ENCODE results near the gene NRF1.
"Not testable (repeated sequence)": the region's sequence is repeated elsewhere in the genome, so short reads cannot be mapped to it uniquely, and the experiment has no call there.

The NRF1 gene

GRCh38 chr7:129607471-129608120 lies 3.9 kb upstream of the NRF1 start:
- DNase-seq = no peak

- DNase-seq = no peak
Observed at GRCh38 chr7:129609666-129610065, 1.9 kb upstream of the NRF1 start.

DNA sequence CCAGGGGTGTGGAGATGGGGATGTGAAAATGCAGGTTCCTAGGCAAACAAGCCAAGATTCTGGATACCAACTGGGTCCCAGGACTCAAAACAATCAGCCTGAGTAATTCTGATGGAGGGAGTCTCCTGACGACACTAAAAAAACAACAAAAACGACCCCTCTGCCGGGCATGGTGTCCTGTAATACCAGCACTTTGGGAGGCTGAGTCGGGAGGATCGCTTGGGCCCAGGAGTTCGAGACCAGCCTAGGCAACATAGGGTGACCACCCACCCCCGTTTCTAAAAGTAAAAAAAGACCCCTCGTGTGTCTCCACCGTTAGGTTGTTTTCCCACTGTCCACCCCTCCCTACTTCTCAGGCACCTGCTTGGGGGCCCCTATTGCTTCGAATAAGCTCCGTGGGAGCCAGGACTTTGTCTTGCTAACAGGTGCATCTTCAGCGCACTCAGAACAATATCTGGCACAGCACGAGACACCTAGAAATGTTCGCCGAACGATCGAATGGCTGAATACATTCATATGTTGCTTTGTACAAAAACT lies 743 bp upstream of the NRF1 start:
- DNase-seq = no peak

GRCh38 chr7:129612112-129613015 lies 844 bp downstream of the NRF1 start:
- DNase-seq = no peak

DNA sequence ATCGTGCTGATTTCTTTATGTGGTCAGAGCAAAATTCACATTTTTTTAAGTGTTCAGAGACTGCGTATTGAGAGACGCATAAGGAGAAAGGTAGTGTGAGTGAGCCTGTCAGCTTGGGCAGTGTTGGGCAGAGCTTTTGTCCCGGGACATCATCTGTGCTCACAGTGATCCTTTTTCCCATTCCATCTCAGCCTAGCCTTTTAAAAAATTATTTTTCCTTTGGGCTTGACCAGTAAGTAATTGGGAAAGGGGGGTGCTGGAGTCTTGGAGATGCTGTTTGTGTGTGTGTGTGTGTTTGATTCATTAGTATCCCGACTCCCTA lies 1.5 kb downstream of the NRF1 start:
- no peak for DNase-seq

GRCh38 chr7:129615018-129615417 lies 3.5 kb downstream of the NRF1 start:
- DNase-seq = peak; percentile 45

- no peak for DNase-seq
Observed at GRCh38 chr7:129616530-129616929, 5.0 kb downstream of the NRF1 start.

DNA sequence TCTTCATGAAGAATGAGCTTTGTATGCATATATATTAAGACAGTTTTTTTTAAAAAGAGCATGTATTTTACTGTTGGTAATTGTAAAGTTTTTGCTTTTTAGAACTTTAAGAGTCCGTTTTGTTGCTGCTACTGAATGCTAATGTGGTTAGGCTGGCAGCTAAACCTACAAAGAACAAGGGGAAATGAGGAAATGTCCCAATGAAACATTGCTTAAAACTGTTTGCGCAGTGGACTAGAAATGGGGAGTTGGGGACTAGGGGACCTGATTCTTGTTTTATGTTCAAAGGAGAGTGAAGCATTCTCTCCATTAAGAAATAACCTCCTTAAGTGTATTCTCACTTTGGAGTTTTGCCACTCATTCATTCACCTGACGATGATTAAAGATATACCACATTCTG lies 5.7 kb downstream of the NRF1 start:
- DNase-seq = no peak

- no peak for DNase-seq
Observed at GRCh38 chr7:129617652-129618051, 6.1 kb downstream of the NRF1 start.

DNA sequence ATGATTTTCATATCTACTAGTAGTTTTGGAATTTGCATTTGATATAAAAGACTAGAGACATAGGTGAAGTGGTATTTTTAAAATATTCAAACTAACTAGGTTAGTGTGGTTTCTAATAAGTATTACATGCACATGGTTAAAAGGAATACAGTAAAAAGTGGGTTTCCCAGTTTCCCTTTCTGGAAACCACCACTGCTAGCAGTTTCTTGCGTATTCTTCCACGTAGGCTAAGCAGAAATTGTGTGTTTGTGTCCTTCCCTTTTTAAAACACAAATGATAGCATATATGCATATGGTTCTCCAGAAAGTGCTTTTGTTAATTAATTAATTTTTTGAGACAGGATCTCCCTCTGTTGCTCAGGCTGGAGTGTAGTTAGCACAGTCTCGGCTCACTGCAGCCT lies 15.4 kb downstream of the NRF1 start:
- DNase-seq = no peak

DNA sequence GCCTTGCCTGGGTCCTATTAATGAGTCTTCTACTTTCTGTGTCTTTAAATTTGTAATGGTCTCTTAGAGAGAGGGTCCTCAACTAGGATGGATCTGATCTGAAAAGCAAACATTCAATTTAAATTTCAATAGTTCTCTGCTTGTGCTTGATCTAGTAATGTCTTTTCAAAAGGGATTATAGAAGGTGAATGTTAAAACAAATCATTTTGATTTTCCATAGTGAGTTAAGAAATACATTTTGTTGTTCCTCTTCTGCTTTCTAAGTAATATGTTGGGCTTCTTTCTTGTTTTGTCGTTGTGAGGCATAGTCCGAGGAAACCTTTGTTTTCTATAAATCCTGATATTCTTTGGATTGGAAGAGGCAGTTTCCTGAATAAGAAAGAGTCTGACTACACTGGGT lies 18.8 kb downstream of the NRF1 start:
- no peak for DNase-seq

DNA sequence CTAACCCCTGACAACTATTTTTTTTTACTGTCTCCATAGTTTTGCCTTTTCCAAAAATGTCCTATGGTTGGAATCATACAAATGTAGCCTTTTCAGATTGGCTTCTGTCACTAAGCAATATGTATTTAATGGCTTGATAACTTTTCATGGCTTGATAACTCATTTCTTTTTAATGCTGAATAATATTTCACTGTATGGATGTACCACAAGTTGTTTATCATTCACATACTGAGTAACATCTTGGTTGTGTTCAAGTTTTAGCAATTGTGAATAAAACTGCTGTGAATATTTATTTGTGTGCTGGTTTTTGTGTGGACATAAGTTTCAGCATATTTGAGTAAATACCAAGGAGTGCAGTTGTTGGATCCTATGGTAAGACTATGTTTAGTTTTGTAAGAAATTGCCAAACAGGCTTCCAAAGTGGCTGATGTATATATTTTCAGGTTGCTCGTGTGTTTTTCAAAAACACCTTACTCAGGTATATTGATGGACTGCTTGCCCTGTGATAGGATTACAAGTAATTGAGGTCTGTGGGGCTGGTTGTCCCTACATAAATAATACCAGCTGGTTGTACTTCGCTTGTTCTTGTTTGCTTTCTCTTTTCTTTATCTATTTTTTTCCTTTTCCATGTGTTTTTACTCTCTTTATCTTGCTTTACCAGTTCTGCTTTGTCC lies 23.0 kb downstream of the NRF1 start:
- no peak for DNase-seq

DNA sequence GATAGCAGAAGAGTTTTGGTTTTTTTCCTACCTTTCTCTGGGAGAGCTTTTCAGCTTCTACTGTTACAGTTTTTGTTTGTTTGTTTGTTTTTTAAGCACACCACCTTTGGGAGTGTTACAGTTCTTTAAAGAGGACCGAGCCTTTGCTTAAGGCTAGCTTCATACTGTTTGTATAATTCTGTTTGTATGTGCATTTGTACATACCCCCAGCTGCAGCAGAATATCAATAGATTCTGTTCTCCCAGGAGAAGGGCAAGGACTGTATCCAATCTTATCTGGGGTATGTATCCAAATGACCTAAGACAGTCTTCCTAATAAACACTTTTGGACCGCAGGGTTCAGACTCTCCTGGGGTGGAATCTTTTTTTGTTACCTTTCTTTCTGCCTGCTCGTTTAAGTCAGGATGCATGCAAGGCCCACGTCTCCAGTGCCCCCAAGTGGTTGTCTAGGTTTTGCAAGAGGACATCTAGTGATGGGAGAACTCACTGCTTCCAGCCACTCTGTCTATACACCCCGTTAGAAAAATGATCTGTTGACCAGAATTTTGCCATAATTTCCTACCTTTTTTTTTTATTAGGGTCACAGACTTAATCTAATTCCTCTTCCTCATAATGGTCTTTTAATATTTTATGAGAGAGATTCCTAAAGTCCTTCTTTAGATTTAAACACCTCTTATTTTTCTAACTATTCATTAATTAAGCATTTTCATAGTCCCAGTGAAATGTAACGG lies 23.9 kb downstream of the NRF1 start:
- DNase-seq = no peak

GRCh38 chr7:129636030-129636550 lies 24.6 kb downstream of the NRF1 start:
- not testable (repeated sequence) for DNase-seq

- no peak for DNase-seq
Observed at GRCh38 chr7:129636641-129637040, 25.1 kb downstream of the NRF1 start.

GRCh38 chr7:129640400-129640799 lies 28.9 kb downstream of the NRF1 start:
- no peak for DNase-seq

DNA sequence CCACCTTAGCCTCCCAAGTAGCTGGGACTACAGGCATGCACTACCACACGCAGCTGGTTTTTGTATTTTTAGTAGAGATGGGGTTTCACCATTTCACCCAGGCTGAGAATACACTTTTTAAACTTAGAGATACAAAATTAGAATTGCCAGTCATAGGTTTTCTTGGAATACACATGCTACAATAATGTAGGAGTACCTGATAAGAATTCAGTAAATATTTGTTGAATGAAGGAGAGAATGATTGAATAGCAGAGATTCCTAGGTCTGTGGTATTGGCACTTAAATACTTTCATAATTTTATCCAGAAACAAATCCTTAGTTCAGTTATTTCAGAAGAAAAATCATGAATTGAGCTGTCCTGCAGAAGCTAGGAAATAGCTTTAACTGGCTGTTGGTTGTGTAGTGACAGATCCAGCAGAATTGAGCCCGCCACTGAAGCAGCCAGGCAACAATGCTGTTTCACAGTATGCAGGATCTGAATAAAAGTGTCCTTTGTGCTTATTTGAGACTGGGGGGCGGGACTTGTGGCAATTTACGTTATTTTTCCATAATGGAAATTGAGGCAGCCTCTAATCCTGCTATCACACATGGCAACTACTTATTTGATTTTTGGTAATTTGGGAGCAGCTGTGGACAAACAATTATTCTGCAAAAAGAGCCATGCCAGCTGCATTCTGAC lies 31.5 kb downstream of the NRF1 start:
- no peak for DNase-seq

DNA sequence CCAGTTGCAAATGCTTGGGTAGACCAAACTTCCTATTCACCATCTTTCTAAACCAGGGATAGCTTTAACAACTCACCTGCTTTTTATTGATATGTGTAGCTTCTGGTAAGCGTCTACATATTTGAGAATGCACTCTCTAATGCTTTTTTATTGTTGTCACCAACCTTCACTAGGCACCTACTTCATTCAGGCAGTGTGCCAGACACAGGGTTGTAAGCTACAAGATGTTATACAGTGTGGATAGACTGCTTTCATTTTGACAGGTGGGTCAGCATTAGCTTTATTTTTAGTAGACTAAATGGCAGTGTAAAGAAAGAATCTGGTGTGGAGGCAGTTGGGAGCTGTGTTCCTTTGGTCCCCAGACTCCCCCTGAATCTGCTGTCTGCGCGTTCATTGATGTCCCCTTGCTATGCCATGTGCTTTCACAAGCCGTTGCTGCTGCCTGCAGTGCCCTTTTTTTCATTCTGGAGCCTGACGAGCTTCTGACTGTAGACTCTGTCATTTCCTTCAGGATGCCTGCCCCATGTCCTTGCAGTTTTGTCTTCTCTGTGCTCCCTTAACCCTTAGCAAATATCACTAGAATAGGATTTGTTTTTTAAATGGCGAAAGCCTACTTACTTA lies 32.1 kb downstream of the NRF1 start:
- DNase-seq = no peak

DNA sequence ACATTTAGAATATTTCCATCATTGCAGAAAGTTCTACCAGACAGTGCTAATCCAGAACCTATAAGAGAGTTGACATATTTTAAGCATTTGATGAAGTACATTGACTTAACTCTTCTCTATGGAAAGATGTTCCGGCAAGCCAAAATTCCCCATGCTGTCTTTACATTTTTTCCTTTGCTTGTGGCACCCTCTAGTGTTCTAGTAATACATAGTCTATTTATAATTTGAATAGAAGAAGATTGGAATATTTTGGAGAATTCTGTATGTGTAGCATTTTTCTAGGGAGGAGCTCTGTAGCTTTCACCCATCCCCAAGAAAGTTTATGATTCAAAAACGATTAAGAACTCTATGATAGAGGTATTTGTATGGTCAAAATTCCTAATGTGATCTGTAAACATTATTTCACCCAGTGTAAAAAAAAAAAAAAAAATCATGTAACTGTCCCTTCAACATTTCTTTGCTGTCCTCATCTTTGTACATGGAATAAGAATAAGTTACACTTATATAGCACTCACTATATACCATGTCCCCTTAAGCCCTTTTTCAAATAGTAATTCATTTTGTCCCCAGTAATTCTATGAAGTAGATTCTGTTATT lies 33.2 kb downstream of the NRF1 start:
- DNase-seq = no peak

DNA sequence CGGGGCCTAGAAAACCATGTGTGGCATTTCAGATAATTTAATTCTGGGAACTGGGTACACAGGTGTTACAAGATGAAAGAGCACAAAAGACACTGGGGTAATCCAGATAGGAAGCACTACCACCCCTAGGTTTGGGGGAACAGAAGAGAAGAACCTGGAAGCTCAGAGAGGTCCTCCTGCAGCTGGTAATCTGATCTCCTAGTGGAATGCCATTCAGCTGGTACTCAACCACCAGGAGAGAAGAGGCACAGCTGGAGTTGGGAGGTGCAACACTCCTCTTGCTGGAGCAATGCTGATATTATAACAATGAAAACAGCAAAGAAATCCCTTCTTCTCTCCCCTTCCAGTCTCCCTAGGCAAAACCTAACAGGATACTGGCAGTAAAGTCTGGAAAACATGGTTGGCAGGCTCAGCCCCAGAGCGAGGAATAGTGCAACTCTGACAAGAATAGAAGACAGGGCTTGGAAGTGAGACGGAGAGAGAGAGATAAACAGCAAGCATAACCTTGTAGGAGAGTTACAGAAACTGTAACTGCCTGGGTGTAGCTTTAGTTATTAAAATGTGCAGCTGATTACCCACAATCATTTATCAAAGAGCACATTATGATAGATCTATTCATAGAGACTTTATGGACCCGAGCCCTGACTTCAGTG lies 35.0 kb downstream of the NRF1 start:
- DNase-seq = no peak

All from SIG-M5 (cell line).